Activated CD8-positive, alpha-beta T cell treated with anti-CD3 and anti-CD28 coated beads for 36 hours (primary cell): ENCODE measurements around the gene KCNJ11. TPM values are rescaled to one million over a fixed set of nuclear protein-coding genes. Genes with fewer than 3 reads are reported as not detected.
"Not testable (repeated sequence)": the region's sequence is repeated elsewhere in the genome, so short reads cannot be mapped to it uniquely, and the experiment has no call there.

ENCODE experiments used
- ATAC-seq: fragments of 200-7000 bp; cut with Tn5 transposase; one replicate; pipeline ENCODE4 v1.10.0; 2021; ENCODE audit warnings: mild to moderate bottlenecking, moderate library complexity
- CTCF ChIA-PET: fragments of 350-600 bp; sonication (Branson Sonifier 250); formaldehyde crosslinking; loops from one replicate; lab custom pipeline; 2021; ENCODE audit warnings: antibody characterized with exemption; lab: Charles Lee
- POLR2A ChIA-PET: fragments of 350-600 bp; sonication (Branson Sonifier 250); formaldehyde crosslinking; loops from one replicate; lab custom pipeline; 2021; ENCODE audit warnings: antibody characterized with exemption; lab: Charles Lee
- DNase-seq: peaks from one replicate; pipeline ENCODE4 v3.0.0-alpha.2; 2020
- H3K27ac Mint-ChIP-seq: one replicate; pipeline ENCODE4 v1.8.0; 2021; ENCODE audit warnings: mild to moderate bottlenecking, mixed read lengths
- H3K27me3 Mint-ChIP-seq: one replicate; pipeline ENCODE4 v1.8.0; 2021; ENCODE audit warnings: mixed read lengths
- H3K36me3 Mint-ChIP-seq: one replicate; pipeline ENCODE4 v1.8.0; 2021; ENCODE audit warnings: low read depth, mixed read lengths
- H3K4me1 Mint-ChIP-seq: one replicate; pipeline ENCODE4 v1.8.0; 2021; ENCODE audit warnings: low read depth, mixed read lengths
- H3K4me3 Mint-ChIP-seq: one replicate; pipeline ENCODE4 v1.8.0; 2021; ENCODE audit warnings: mild to moderate bottlenecking, moderate library complexity, mixed read lengths
- H3K9me3 Mint-ChIP-seq: one replicate; pipeline ENCODE4 v1.8.0; 2021; ENCODE audit warnings: mixed read lengths
- CTCF ChIP-seq: fragments of 200-600 bp; IDR thresholded peaks from one replicate; pipeline ENCODE4 v1.8.0; 2022; ENCODE audit warnings: antibody characterized with exemption, mild to moderate bottlenecking
- intact Hi-C: fragments of 100-400 bp; cut with micrococcal nuclease; formaldehyde crosslinking; loops from one replicate; pipeline ENCODE4 v1.10.0; 2022
- total RNA-seq, 2 experiments: library from RNA; stranded (reverse); gene quantifications; one replicate each; pipeline ENCODE4 v1.2.3, GENCODE V29; 2021

Gene KCNJ11
- total RNA-seq, 2 experiments from 2014 or later, result 1.2 to 2.4 TPM

GRCh38 chr11:17430616-17431015 lies 42.2 kb upstream of the KCNJ11 start:
- H3K4me3 Mint-ChIP-seq, result no peak overlapping the region
- no peaks in the 10 kb centered on the region for H3K9me3 Mint-ChIP-seq
- H3K27me3 Mint-ChIP-seq, result peaks cover 8% of the 10 kb centered on the region
- H3K4me1 Mint-ChIP-seq, result no peaks in the 10 kb centered on the region
- ChIA-PET POLR2A (no interaction called here), CTCF (interaction anchor here (1.7 to 1.8 kb wide), 2 partner anchors 12 to 47 kb away, joined by 5 to 7 read pairs; no protein-coding TSS in a partner anchor)
- H3K36me3 Mint-ChIP-seq, result no peaks in the 10 kb centered on the region
- no peak overlapping the region for H3K27ac Mint-ChIP-seq
- intact Hi-C loops, result no loop called here
- ATAC-seq (no peak), DNase-seq (no peak)
- TF ChIP-seq CTCF, result no peak

DNA sequence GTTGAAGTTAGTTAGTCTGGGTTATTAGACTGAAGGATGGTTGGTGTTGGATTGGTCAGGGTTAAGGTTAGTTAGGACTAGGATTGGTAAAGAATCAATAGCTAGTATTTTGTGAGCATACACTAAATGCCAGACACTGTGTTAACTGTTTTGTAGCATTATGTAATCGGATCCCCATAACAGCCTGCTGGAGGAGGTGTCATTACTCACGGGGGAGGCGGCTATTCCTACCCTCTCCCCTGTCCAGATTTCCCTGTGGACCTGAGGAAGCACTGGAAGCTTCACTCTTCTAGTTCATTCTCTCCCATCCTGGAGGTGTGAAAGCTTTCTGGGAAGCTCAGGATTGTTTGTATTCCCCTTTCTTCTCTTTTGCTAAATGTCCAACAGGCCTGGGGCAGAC lies 40.5 kb upstream of the KCNJ11 start:
- intact Hi-C loops, result no loop called here
- peaks cover 8% of the 10 kb centered on the region for H3K27me3 Mint-ChIP-seq
- no peak for TF ChIP-seq CTCF
- no peak for ATAC-seq
- CTCF ChIA-PET, result interaction anchor here (1.3 to 1.8 kb wide), 2 partner anchors 9 to 40 kb away, joined by 3 to 5 read pairs; partner anchors contain the start of gene KCNJ11
- H3K27ac Mint-ChIP-seq, result no peak overlapping the region
- H3K36me3 Mint-ChIP-seq, result no peaks in the 10 kb centered on the region
- POLR2A ChIA-PET, result no interaction called here
- DNase-seq, result no peak
- no peak overlapping the region for H3K4me3 Mint-ChIP-seq
- no peaks in the 10 kb centered on the region for H3K4me1 Mint-ChIP-seq
- H3K9me3 Mint-ChIP-seq, result no peaks in the 10 kb centered on the region

GRCh38 chr11:17428261-17428660 lies 39.8 kb upstream of the KCNJ11 start:
- Mint-ChIP-seq H3K9me3 (no peaks in the 10 kb centered on the region), H3K4me1 (no peaks in the 10 kb centered on the region), H3K27me3 (peaks cover 8% of the 10 kb centered on the region), H3K36me3 (no peaks in the 10 kb centered on the region), H3K27ac (no peak overlapping the region), H3K4me3 (no peak overlapping the region)
- ChIA-PET CTCF (interaction anchor here (1.8 kb wide), 1 partner anchor 8 kb away, joined by 5 read pairs; no protein-coding TSS in a partner anchor), POLR2A (no interaction called here)
- DNase-seq (no peak), ATAC-seq (no peak)
- no peak for TF ChIP-seq CTCF
- intact Hi-C loops, result no loop called here

- CTCF ChIA-PET, intact Hi-C loops, ATAC-seq, H3K4me1 Mint-ChIP-seq, H3K4me3 Mint-ChIP-seq, H3K27ac Mint-ChIP-seq, H3K9me3 Mint-ChIP-seq, DNase-seq, POLR2A ChIA-PET, H3K36me3 Mint-ChIP-seq: not testable (repeated sequence)
- H3K27me3 Mint-ChIP-seq, result peaks cover 14% of the 10 kb centered on the region
These were observed 37.8 kb upstream of the KCNJ11 start for GRCh38 chr11:17426233-17426632.

GRCh38 chr11:17423533-17424310 lies 35.3 kb upstream of the KCNJ11 start:
- intact Hi-C loops, result no loop called here
- no peak for ATAC-seq
- no peak for DNase-seq
- Mint-ChIP-seq H3K4me1 (no peaks in the 10 kb centered on the region), H3K27me3 (peaks cover 18% of the 10 kb centered on the region), H3K36me3 (no peaks in the 10 kb centered on the region), H3K4me3 (no peak overlapping the region), H3K9me3 (no peaks in the 10 kb centered on the region), H3K27ac (no peak overlapping the region)
- POLR2A ChIA-PET, result no interaction called here
- TF ChIP-seq CTCF, result no peak
- CTCF ChIA-PET, result no interaction called here
